RWPE1 (cell line): ENCODE results near the gene PTAFR.

Experiments
- CTCF ChIA-PET: fragments of 350-600 bp; sonication (Branson Sonifier 250); formaldehyde crosslinking; extraction: SDS; loops from one replicate; lab custom pipeline; 2021; lab: Yijun Ruan, JAX
- POLR2A ChIA-PET: fragments of 400-600 bp; formaldehyde crosslinking; extraction: SDS; loops from one replicate; lab custom pipeline; 2020; ENCODE audit warnings: antibody characterized with exemption; ENCODE audit not compliant: low non-redundant PET; lab: Yijun Ruan, JAX
- DNase-seq: peaks from one replicate; pipeline ENCODE4 v3.0.0; 2012; ENCODE audit warnings: low spot score
- H3K27ac ChIP-seq: fragments of 450-650 bp; 2 replicates; pipeline ENCODE4 v1.5.1; 2017
- TF ChIP-seq, protein P1 (sequence below): fragments of 450-650 bp; conservative IDR thresholded peaks from 2 replicates; pipeline ENCODE4 v1.5.1; 2017; ENCODE audit warnings: low read depth, mild to moderate bottlenecking

Gene PTAFR

GRCh38 chr1:28159680-28160079 is 16.8 kb downstream of the PTAFR start:
- POLR2A ChIA-PET: no interaction called here
- DNase-seq: no peak
- CTCF ChIA-PET: interaction anchor here (1.0 kb wide), 1 partner anchor 10 kb away, joined by 5 read pairs; no protein-coding TSS in a partner anchor
- TF ChIP-seq, protein P1, sequence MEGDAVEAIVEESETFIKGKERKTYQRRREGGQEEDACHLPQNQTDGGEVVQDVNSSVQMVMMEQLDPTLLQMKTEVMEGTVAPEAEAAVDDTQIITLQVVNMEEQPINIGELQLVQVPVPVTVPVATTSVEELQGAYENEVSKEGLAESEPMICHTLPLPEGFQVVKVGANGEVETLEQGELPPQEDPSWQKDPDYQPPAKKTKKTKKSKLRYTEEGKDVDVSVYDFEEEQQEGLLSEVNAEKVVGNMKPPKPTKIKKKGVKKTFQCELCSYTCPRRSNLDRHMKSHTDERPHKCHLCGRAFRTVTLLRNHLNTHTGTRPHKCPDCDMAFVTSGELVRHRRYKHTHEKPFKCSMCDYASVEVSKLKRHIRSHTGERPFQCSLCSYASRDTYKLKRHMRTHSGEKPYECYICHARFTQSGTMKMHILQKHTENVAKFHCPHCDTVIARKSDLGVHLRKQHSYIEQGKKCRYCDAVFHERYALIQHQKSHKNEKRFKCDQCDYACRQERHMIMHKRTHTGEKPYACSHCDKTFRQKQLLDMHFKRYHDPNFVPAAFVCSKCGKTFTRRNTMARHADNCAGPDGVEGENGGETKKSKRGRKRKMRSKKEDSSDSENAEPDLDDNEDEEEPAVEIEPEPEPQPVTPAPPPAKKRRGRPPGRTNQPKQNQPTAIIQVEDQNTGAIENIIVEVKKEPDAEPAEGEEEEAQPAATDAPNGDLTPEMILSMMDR: no peak
- no peak overlapping the region for H3K27ac ChIP-seq

DNA sequence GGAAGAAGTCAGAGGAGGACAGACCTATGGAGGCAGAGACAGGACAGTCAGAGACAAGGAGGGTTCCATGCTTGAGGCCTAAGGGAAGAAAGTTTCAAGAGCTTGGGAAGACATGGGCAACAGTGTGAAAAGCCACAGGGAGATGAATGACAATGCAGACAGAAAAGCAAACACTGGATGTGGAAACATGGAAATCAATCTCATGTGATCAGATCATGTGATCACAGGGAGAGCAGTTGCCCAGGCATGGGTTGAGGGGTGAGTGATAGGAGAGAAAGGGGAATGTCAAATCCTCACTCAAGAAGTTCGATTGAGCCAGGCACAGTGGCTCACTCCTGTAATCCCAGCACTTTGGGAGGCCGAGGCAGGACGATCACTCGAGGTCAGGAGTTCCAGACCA is 17.2 kb downstream of the PTAFR start:
- POLR2A ChIA-PET: no interaction called here
- H3K27ac ChIP-seq: no peak overlapping the region
- CTCF ChIA-PET: no interaction called here
- no peak for DNase-seq
- TF ChIP-seq, protein P1: no peak

- TF ChIP-seq, protein P1: no peak
- CTCF ChIA-PET: interaction anchor here (0.6 kb wide), 1 partner anchor 1112 kb away, joined by 4 read pairs; no protein-coding TSS in a partner anchor
- no peak overlapping the region for H3K27ac ChIP-seq
- no peak for DNase-seq
- POLR2A ChIA-PET: no interaction called here
Measured at GRCh38 chr1:28157894-28158293, 18.6 kb downstream of the PTAFR start.

- POLR2A ChIA-PET: no interaction called here
- CTCF ChIA-PET: no interaction called here
- no peak overlapping the region for H3K27ac ChIP-seq
- DNase-seq: no peak
- TF ChIP-seq, protein P1: no peak
Measured at GRCh38 chr1:28156821-28157220, 19.7 kb downstream of the PTAFR start.

DNA sequence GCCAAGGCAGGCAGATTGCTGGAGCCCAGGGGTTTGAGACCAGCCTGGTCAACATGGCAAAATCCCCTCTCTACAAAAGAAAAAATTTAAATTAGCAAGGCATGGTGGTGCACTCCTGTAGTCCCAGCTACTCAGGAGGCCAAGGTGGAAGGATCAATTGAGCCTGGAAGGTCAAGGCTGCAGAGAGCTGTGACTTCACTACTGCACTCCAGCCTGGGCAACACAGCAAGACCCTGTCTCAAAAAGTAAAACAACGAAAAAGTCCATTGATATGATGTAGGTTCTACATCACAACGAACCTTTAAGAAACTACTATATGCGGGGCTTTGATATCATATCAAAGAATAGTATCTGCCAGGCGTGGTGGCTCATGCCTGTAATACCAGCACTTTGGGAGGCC is 20.9 kb downstream of the PTAFR start:
- TF ChIP-seq, protein P1: no peak
- ChIA-PET POLR2A (no interaction called here), CTCF (no interaction called here)
- DNase-seq: no peak
- no peak overlapping the region for H3K27ac ChIP-seq

DNA sequence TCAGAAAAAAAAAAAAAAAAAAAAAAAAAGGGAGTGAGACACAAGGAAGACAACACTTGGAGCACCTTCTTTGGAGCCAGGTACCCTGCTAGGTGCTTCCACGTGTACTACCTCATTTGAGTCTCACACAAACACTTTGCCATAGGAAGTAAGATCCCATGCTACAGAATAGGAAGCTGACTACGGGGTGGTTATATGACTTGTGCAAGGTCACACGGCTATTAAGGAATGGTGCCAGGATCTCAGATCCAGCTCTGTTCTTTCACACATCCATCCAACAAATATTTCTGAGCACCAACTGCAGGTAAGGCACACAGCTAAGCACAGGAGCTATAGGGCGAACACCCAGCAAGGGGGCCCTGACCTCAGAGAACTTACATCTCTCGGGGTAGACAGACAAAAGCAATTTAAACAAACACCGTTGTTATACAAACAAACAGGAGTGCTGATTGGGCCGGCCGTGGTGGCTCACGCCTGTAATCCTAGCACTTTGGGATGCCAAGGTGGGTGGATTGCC is 22.4 kb downstream of the PTAFR start:
- POLR2A ChIA-PET: no interaction called here
- no peak for DNase-seq
- no peak overlapping the region for H3K27ac ChIP-seq
- TF ChIP-seq, protein P1: no peak
- CTCF ChIA-PET: interaction anchor here (0.8 kb wide), 1 partner anchor 55 kb away, joined by 3 read pairs; no protein-coding TSS in a partner anchor
